GM18526 (cell line): ENCODE measurements around the gene ARHGAP23.

Experiments
- POLR2A ChIP-seq: IDR thresholded peaks from 3 replicates; pipeline ENCODE4 v1.6.1; 2011; ENCODE audit not compliant: insufficient read length; ENCODE audit errors: extremely low read depth

Gene ARHGAP23

GRCh38 chr17:38417210-38417951 lies 10.9 kb upstream of the ARHGAP23 start:
- no peak for TF ChIP-seq POLR2A

DNA sequence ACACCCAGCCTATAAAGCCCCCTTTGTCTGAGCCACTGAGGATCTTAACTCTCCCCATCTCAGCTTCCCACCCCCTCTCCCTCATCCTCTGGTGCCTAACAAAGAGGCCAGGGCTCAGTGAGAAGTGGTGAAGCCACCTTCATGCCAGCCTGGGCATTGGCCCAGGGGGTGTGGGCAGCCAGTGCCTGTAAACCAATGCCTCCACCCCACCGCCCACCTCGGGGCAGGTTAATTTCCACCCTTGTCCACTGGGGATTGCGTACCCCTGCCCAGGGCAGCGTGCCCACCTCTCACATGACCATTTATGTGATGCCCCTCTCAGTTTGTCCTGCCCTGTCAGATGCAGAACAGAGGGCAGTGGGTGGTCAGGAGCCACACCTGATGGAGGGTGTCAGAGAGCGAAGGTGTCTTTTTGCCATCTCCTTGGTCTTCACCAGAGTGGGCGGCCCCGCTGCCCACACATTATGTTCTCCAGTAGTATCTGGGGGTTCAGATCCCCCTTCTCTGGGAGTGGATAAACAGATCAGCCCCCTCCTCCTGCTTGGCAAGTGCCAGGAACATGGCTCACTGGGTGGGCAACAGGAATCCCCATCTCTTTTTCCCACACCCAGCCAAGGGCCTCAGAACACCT lies 10.1 kb upstream of the ARHGAP23 start:
- no peak for TF ChIP-seq POLR2A

- no peak for TF ChIP-seq POLR2A
Observed at GRCh38 chr17:38418693-38419507, 9.4 kb upstream of the ARHGAP23 start.

- TF ChIP-seq POLR2A = no peak
Observed at GRCh38 chr17:38419508-38419981, 8.7 kb upstream of the ARHGAP23 start.

GRCh38 chr17:38420518-38420917 lies 7.7 kb upstream of the ARHGAP23 start:
- no peak for TF ChIP-seq POLR2A

DNA sequence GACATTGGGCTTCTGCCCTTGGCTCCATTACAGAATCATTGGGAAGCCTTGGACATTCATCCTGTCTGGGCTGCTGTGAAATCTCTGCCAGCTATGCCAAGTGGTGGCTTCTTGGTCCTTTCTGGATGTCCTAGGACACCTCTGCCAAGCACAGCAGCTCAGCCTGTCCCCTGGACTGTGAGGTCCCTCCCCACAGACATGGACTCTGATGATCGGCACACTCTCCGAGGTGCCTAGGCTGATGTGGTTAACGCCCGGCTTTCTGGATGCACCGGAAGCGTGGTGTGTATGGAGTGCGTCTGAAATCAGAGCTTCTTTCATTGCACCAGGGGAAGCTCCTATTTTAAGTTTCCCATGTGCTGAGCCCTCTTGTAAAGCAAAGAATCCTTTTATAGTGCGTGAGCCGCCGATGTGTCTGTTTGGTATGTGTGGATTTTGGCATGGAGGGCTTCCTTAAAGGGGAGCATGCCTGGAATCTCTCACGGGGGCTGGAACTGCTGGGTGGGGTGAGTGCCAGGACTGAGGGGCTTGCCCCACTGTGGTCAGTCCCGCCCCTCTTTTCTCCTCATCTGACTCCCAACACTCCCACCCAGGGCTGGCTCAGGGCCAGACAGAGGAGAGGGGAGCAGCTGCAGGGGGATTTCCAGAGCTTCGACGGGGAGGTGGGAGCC lies 7.0 kb upstream of the ARHGAP23 start:
- TF ChIP-seq POLR2A = no peak

GRCh38 chr17:38421871-38422827 lies 6.1 kb upstream of the ARHGAP23 start:
- TF ChIP-seq POLR2A = no peak

DNA sequence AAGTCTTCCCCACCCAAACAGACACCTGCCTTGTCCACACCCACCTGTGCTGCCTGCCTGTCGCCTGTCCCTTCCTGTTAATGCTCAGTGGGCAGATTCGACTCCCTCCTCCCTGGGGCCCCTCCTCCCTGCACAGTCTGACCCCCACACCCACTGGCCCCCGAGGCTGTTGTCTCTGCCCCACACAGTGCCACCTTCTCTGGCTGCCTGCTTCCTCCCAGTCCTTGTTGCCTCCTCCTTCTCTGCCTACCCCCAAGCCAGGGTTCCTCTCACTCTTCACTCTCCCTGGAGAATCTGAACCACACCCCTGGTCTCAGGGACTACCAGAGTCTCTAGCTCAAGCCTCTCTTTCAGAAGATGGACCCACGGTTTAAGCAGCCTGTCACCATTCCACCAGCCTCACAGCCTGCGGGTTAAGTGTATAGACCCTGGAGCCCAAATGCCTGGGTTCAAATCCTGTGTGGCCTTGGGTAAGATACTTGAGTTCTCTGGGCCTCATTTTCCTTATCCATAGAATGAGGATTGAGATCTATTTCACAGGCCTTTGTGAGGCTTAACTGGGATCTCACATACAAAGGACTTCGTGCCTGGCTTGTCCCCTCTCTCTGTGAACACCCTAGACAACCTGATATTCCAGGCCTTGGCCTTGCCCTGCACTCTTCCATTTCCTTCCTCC lies 3.8 kb upstream of the ARHGAP23 start:
- TF ChIP-seq POLR2A = no peak

GRCh38 chr17:38425031-38425430 lies 3.2 kb upstream of the ARHGAP23 start:
- TF ChIP-seq POLR2A = no peak

DNA sequence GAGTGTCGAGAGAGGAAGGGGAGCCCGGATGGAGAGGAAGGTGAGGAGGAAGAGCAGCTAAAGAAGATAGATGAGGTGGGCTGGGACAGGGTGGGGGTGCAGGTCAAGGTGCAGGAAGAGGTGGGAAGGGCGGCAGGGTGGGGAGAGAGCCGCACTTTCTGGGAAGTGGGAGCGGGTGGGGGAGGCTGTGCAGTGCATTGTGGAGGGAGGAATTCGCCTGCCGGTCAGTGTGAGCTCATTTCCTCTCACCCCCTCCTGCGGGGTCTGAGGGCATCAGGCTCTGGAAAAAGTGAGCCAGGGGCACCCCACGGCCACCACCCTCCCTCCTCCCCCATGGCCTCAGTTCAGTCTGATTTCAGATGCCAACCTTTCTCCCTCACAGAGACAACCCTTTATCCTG lies 2.5 kb upstream of the ARHGAP23 start:
- no peak for TF ChIP-seq POLR2A

DNA sequence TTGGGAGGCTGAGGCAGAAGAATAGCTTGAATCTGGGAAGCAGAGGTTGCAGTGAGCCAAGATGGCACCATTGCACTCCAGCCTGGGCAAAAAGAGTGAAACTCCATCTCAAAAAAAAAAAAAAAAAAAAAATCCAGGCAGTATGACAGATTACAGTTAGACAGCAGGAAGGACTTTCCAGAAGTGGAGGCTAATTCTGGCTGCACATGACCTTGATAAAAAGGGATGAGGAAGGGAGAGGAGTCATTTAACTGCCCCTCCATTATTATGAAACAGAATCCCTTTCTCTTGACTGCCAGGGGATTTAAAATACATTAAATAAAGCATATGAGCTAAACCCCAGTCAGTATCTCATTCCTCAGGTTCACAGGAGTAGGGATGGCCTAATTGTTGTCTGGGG lies 1.8 kb upstream of the ARHGAP23 start:
- TF ChIP-seq POLR2A = no peak

DNA sequence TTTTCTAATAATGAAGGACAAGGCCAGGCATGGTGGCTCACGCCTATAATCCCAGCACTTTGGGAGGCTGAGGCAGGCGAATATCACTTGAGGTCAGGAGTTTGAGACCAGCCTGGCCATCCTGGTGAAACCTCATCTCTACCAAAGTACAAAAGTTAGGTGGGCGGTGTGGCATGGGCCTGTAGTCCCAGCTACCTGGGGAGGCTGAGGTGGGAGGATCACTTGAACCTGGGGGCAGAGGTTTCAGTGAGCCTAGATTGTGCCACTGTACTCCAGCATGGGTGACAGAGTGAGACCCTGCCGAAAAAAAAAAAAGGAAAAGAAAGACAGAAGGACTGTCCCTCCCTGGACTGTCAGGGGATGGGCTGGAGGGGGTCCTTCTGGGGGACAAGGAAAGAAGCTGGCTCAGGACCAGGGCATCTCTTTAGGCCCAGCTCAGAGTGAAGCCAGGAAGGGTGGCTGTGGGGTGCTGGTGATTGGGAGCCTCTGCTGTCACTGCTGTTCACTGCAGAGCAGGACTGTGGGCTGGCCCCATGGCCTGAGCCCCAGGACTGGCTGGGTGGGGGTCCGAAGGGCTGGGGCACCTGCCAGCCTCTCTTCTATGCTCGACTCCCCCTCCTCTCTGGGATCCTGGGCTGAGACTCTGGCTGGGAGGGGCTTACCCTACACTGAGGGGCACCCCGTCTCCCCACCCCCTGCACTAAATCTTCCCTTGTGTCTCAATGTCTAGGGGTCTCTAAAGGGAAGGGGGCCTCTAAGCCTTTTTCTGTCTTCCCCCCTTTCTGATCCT lies 909 bp upstream of the ARHGAP23 start:
- TF ChIP-seq POLR2A = no peak
